Glutamatergic neuron (in vitro differentiated cells): ENCODE measurements around the gene USP27X. TPM values are rescaled to one million over a fixed set of nuclear protein-coding genes. Genes with fewer than 3 reads are reported as not detected.

ENCODE experiments used
- DNase-seq: peaks from one replicate; pipeline ENCODE4 v3.0.0; 2022
- H3K27ac Mint-ChIP-seq: one replicate; pipeline ENCODE4 v1.8.0; 2020; ENCODE audit warnings: mild to moderate bottlenecking, mixed read lengths, inconsistent platforms; ENCODE audit not compliant: unreplicated experiment
- H3K27me3 Mint-ChIP-seq: one replicate; pipeline ENCODE4 v1.8.0; 2020; ENCODE audit warnings: mild to moderate bottlenecking, moderate library complexity, mixed read lengths, inconsistent platforms; ENCODE audit not compliant: unreplicated experiment
- H3K36me3 Mint-ChIP-seq: one replicate; pipeline ENCODE4 v1.8.0; 2020; ENCODE audit warnings: mild to moderate bottlenecking, mixed read lengths, inconsistent platforms; ENCODE audit not compliant: unreplicated experiment
- H3K4me1 Mint-ChIP-seq: one replicate; pipeline ENCODE4 v1.8.0; 2020; ENCODE audit warnings: mild to moderate bottlenecking, low read depth, mixed read lengths, inconsistent platforms; ENCODE audit not compliant: unreplicated experiment
- H3K4me3 Mint-ChIP-seq: one replicate; pipeline ENCODE4 v1.8.0; 2020; ENCODE audit warnings: mild to moderate bottlenecking, mixed read lengths, inconsistent platforms; ENCODE audit not compliant: unreplicated experiment
- H3K9me3 Mint-ChIP-seq: one replicate; pipeline ENCODE4 v1.8.0; 2020; ENCODE audit warnings: mild to moderate bottlenecking, moderate library complexity, mixed read lengths, inconsistent platforms; ENCODE audit not compliant: unreplicated experiment
- total RNA-seq: library from RNA; stranded (reverse); fragmentation: NEBNext Ultra II Directional; extraction: Animal tissue kit (Norgen Biotek cat#: 25700); gene quantifications from one replicate; pipeline ENCODE4 v1.2.1, GENCODE V29; 2021; ENCODE audit not compliant: unreplicated experiment
- TF ChIP-seq, protein P1 (sequence below): fragments of 200-600 bp; sonication (generic); IDR thresholded peaks from one replicate; pipeline ENCODE4 v1.5.0; 2021; ENCODE audit not compliant: partially characterized antibody, unreplicated experiment

The USP27X gene
- total RNA-seq, 1 donor from 2014 or later = 4.2 TPM

DNA sequence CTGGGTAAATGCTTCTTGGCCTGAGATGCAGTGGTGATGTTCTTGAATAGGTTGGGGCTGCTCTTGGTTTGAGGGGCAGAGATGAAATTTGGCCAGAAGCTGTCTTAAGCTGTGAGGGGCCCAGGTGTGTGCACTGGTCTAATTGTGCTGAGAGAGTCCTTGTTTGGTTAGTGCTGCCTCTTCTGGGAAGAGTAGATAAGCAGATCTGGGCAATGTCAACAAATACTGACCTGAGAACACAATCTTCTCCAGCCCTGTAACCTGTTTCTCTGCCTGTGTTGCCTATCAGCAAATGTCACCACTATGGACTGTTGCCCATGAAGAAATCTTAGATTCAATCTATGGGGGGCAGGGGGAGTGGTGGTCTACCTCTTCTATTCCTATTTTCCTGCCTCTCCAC, 17.2 kb upstream of the USP27X start:
- Mint-ChIP-seq H3K9me3 (no peaks in the 10 kb centered on the region), H3K27me3 (no peaks in the 10 kb centered on the region)

DNA sequence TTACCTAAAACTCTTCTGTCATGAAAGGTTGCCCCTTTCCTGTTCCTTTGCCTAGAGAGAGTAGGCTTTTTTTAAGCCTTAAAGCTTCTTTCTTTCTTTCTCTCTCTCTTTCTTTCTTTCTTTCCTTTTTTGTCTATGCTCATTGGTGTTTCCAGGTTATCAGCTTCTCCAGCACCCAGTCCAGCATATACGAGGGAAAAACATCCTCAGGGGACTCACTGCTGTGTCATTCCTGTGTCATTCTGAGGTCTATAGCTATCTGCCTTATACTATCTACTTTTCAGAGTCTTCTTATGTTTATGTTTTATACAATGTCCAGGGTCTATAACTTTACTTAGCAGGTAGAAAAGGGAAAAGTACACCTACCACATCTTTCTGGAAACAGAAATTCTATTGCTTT, 10.5 kb upstream of the USP27X start:
- Mint-ChIP-seq H3K27ac (no peak overlapping the region), H3K4me3 (no peak overlapping the region), H3K4me1 (no peaks in the 10 kb centered on the region), H3K27me3 (peaks cover 1% of the 10 kb centered on the region), H3K36me3 (no peaks in the 10 kb centered on the region), H3K9me3 (no peaks in the 10 kb centered on the region)
- TF ChIP-seq, protein P1, sequence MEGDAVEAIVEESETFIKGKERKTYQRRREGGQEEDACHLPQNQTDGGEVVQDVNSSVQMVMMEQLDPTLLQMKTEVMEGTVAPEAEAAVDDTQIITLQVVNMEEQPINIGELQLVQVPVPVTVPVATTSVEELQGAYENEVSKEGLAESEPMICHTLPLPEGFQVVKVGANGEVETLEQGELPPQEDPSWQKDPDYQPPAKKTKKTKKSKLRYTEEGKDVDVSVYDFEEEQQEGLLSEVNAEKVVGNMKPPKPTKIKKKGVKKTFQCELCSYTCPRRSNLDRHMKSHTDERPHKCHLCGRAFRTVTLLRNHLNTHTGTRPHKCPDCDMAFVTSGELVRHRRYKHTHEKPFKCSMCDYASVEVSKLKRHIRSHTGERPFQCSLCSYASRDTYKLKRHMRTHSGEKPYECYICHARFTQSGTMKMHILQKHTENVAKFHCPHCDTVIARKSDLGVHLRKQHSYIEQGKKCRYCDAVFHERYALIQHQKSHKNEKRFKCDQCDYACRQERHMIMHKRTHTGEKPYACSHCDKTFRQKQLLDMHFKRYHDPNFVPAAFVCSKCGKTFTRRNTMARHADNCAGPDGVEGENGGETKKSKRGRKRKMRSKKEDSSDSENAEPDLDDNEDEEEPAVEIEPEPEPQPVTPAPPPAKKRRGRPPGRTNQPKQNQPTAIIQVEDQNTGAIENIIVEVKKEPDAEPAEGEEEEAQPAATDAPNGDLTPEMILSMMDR = no peak
- no peak for DNase-seq

More for the DNA sequence above, 17.2 kb upstream of the USP27X start:
- H3K4me3 Mint-ChIP-seq = no peak overlapping the region
- H3K36me3 Mint-ChIP-seq = no peaks in the 10 kb centered on the region
- TF ChIP-seq, protein P1 = no peak
- no peaks in the 10 kb centered on the region for H3K4me1 Mint-ChIP-seq
- DNase-seq = no peak
- no peak overlapping the region for H3K27ac Mint-ChIP-seq

DNA sequence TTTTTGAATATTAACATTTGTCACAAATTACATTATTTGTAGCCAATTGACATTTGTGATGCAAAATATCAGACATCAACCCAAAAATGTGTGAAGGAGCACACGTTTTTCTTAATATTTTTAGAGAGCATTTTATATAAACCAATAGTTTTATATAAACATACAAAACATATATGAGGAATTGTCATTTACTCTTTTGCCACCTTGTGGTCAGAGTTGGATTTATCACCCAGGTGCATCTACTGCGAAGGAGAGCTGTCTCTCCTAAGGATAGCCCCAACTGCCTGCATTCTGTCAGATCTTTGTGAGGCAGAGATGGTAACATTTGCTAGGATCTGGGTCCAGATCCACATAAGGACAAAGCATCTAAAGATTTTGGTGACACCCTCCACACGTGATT, 2.5 kb upstream of the USP27X start:
- Mint-ChIP-seq H3K9me3 (peaks cover 1% of the 10 kb centered on the region), H3K4me3 (no peak overlapping the region), H3K36me3 (no peaks in the 10 kb centered on the region), H3K27me3 (peaks cover 1% of the 10 kb centered on the region), H3K27ac (no peak overlapping the region), H3K4me1 (no peaks in the 10 kb centered on the region)
- TF ChIP-seq, protein P1 = peak; percentile 58
- DNase-seq = no peak

DNA sequence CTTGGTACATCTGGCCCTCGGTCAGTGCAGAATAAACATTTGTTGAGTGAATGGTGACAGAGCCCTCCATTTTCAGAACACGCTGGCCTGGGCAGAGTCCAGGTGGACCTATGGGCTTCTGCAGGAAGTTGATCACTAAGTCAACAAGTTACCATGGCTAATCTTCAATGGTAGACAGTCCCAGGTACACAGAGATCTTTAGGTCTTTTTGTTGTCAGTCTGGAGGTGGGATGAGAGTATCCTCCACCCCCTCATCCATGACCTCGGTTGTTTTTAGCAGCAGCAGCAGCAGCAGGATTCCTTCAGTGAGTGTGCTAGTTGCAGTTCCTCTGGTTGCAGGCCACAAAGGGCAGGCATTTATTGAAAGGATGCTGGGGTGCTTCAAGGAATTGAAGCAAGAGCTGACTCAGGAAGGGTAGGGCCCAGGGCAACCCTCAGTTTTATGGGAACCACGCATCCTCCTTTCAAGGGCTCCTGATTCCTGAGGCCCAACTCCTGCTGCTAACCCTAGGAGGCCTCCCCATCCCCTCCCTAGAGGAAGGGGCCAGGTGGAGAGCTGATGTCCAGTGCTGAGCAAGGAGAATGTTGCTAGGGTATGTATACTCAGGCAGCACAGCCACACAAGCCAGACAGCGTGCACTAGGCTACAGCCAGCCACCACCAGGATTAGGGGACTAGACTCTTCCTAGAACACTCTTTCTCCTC, 1.7 kb upstream of the USP27X start:
- peaks cover 1% of the 10 kb centered on the region for H3K27me3 Mint-ChIP-seq
- H3K36me3 Mint-ChIP-seq = no peaks in the 10 kb centered on the region
- no peak overlapping the region for H3K4me3 Mint-ChIP-seq
- H3K9me3 Mint-ChIP-seq = peaks cover 1% of the 10 kb centered on the region
- H3K27ac Mint-ChIP-seq = no peak overlapping the region
- DNase-seq = no peak
- H3K4me1 Mint-ChIP-seq = no peaks in the 10 kb centered on the region
- TF ChIP-seq, protein P1 = no peak

DNA sequence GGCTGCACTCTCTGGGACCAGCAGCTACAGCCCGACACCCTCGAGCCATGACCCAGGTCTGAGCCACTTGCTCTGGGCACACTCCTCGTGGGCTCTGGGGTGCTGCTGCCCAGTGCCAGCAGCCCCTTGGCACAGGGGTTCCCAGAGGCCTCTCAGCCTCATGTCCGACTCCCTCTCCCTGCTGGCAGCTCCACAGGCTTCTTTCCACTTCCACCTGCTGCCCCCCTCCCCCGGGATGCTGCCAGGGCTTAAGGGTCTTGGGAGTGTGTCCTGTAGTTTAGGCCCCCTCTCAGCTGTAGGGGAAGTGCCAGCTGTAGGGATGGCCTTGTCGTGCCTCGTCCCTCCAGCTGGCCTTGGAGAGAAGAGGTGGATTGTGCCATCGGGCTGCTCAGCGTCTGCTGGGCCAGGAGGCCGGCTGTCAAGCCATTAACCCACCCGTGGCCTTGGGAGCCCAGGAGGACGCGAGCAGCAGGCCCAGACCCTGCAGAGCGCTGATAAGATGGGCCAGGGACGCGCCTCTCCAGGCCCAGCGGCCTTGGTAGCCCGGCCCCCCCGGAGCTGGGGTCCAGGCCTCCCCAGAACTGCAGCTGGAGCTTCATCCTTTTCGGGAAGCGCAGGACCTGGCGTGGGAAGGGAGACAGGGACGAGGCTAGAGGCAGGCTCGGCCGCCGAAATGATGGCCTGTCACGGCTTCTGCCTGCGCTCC, 1.0 kb upstream of the USP27X start:
- peaks cover 1% of the 10 kb centered on the region for H3K9me3 Mint-ChIP-seq
- H3K27me3 Mint-ChIP-seq = no peaks in the 10 kb centered on the region
- peak overlapping the region; percentile 73 for H3K27ac Mint-ChIP-seq
- peak overlapping the region; percentile 79 for H3K4me3 Mint-ChIP-seq
- H3K4me1 Mint-ChIP-seq = no peaks in the 10 kb centered on the region
- TF ChIP-seq, protein P1 = no peak
- DNase-seq = peak; percentile 34
- H3K36me3 Mint-ChIP-seq = no peaks in the 10 kb centered on the region
